HCT116 (cell line): ENCODE results near the gene STT3B. TPM values are rescaled to one million over a fixed set of nuclear protein-coding genes. Genes with fewer than 3 reads are reported as not detected.

Experiments
- ATAC-seq: fragments of 200-7000 bp; cut with Tn5 transposase; 2 replicates; pipeline ENCODE4 v1.9.1; 2020; ENCODE audit warnings: mild to moderate bottlenecking, moderate library complexity
- BruUV-seq: library from RNA; stranded (reverse); fragments of 400-500 nt; replicated peaks from 2 replicates; lab custom pipeline; 2021; lab: Mats Ljungman, UMichigan
- CTCF ChIA-PET: fragments of 300-600 bp; sonication (Branson Sonifier 250); formaldehyde crosslinking; loops from one replicate; lab custom pipeline; 2021; ENCODE audit warnings: antibody characterized with exemption; lab: Charles Lee
- POLR2A ChIA-PET: fragments of 300-600, 350-600 bp; sonication (Branson Sonifier 250); formaldehyde crosslinking; loops from one replicate; lab custom pipeline; 2021; ENCODE audit warnings: antibody characterized with exemption; lab: Charles Lee
- RAD21 ChIA-PET, 2 experiments: fragments of 300-600 bp; sonication (Branson Sonifier 250); formaldehyde crosslinking; loops; one replicate each; lab custom pipeline; 2023; ENCODE audit warnings: low total read pairs in 2 of 2; ENCODE audit not compliant: uncharacterized antibody in 2 of 2, unreplicated experiment in 2 of 2, low non-redundant PET in 1 of 2; lab: Charles Lee
- DNase-seq: peaks from one replicate; pipeline ENCODE4 v3.0.0-alpha.2; 2010; ENCODE audit warnings: low read depth, low spot score
- H2AFZ ChIP-seq: fragments of 200-600 bp; shearing (Covaris generic), sonication (generic); 2 replicates; pipeline ENCODE4 v1.6.1; 2017; ENCODE audit warnings: low read depth, mixed run types, mixed read lengths, antibody characterized with exemption, low read length; ENCODE audit not compliant: poor library complexity, severe bottlenecking
- H3K27ac ChIP-seq: 2 replicates; pipeline ENCODE4 v1.5.1; 2012; ENCODE audit warnings: low read depth, low read length
- H3K27me3 ChIP-seq: fragments of 200-600 bp; sonication (generic); 2 replicates; pipeline ENCODE4 v1.6.1; 2016; ENCODE audit warnings: mixed run types, low read length, mixed read lengths; ENCODE audit not compliant: insufficient read depth
- H3K36me3 ChIP-seq, 2 experiments: fragments of 200-500 bp in 1 of 2; fragments of 200-600 bp in 1 of 2; sonication (Bioruptor generic) in 1 of 2; sonication (generic) in 1 of 2; 2 replicates each; pipeline versions ENCODE4 v1.5.1 to v1.6.1; 2014 to 2016; ENCODE audit warnings: low read length in 2 of 2, inconsistent platforms in 1 of 2, mixed read lengths in 1 of 2, mixed run types in 1 of 2; ENCODE audit not compliant: insufficient read depth in 2 of 2, control insufficient read depth in 1 of 2
- H3K4me1 ChIP-seq, 2 experiments: fragments of 200-600 bp in 1 of 2; sonication (generic) in 1 of 2; 2 replicates each; pipeline versions ENCODE4 v1.5.1 to v1.6.1; 2012 to 2017; ENCODE audit warnings: low read length in 2 of 2, inconsistent platforms in 1 of 2, mild to moderate bottlenecking in 1 of 2, mixed read lengths in 1 of 2, mixed run types in 1 of 2, moderate library complexity in 1 of 2; ENCODE audit not compliant: insufficient read depth in 2 of 2, control insufficient read depth in 1 of 2
- H3K4me2 ChIP-seq: fragments of 200-600 bp; sonication (generic); 2 replicates; pipeline ENCODE4 v1.6.1; 2017; ENCODE audit warnings: mixed run types, low read length, mixed read lengths
- H3K4me3 ChIP-seq, 2 experiments: fragments of 200-600 bp in 1 of 2; sonication (generic) in 1 of 2; replicated peaks in 1 of 2; 2 replicates each; pipeline ENCODE4 v1.5.1; 2011 to 2016; ENCODE audit warnings: low read length in 2 of 2, control low read depth in 1 of 2, low read depth in 1 of 2, mild to moderate bottlenecking in 1 of 2, mixed read lengths in 1 of 2, mixed run types in 1 of 2
- H3K79me2 ChIP-seq: fragments of 200-600 bp; sonication (generic); 2 replicates; pipeline ENCODE4 v1.6.1; 2017; ENCODE audit warnings: mild to moderate bottlenecking, mixed run types, low read length, moderate library complexity, mixed read lengths; ENCODE audit not compliant: insufficient read depth
- H3K9ac ChIP-seq: fragments of 200-600 bp; sonication (generic); 2 replicates; pipeline ENCODE4 v1.6.1; 2016; ENCODE audit warnings: low read length, mixed read lengths
- H3K9me2 ChIP-seq: fragments of 200-600 bp; sonication (generic), shearing (Covaris generic); 2 replicates; pipeline ENCODE4 v1.6.1; 2017; ENCODE audit warnings: mixed run types, mild to moderate bottlenecking, moderate library complexity; ENCODE audit not compliant: insufficient read depth
- H3K9me3 ChIP-seq, 2 experiments: fragments of 200-500 bp in 1 of 2; fragments of 200-600 bp in 1 of 2; sonication (Bioruptor generic) in 1 of 2; sonication (generic) in 1 of 2; 2 replicates each; pipeline ENCODE4 v1.6.1; 2014 to 2017; ENCODE audit warnings: low read length in 2 of 2, mixed read lengths in 2 of 2, inconsistent platforms in 1 of 2, low read depth in 1 of 2, mild to moderate bottlenecking in 1 of 2, mixed run types in 1 of 2, moderate library complexity in 1 of 2; ENCODE audit not compliant: control insufficient read depth in 1 of 2, insufficient read depth in 1 of 2
- H4K20me1 ChIP-seq: fragments of 200-600 bp; sonication (generic), shearing (Covaris generic); 2 replicates; pipeline ENCODE4 v1.6.1; 2017; ENCODE audit warnings: mixed run types, mild to moderate bottlenecking, moderate library complexity; ENCODE audit not compliant: insufficient read depth
- ATF3 ChIP-seq: IDR thresholded peaks from 2 replicates; pipeline ENCODE4 v1.6.1; 2012
- CEBPB ChIP-seq: IDR thresholded peaks from 2 replicates; pipeline ENCODE4 v1.6.1; 2012; ENCODE audit warnings: low read depth
- CTCF ChIP-seq, 3 experiments: fragments of 200-600 bp in 1 of 3; sonication (generic) in 1 of 3; IDR thresholded peaks in 2 of 3; conservative IDR thresholded peaks in 1 of 3; 2 replicates each; pipeline ENCODE4 v1.5.1; 2012 to 2017; ENCODE audit warnings: low read depth in 2 of 3, low read length in 2 of 3, antibody characterized with exemption in 1 of 3, borderline replicate concordance in 1 of 3, control low read depth in 1 of 3, mild to moderate bottlenecking in 1 of 3, mixed read lengths in 1 of 3, mixed run types in 1 of 3, moderate library complexity in 1 of 3; ENCODE audit not compliant: insufficient read depth in 1 of 3
- EZH2phosphoT487 ChIP-seq: fragments of 200-600 bp; IDR thresholded peaks from 2 replicates; pipeline ENCODE4 v1.6.1; 2018; ENCODE audit warnings: antibody characterized with exemption, borderline replicate concordance
- FOSL1 ChIP-seq: IDR thresholded peaks from 2 replicates; pipeline ENCODE4 v1.6.1; 2012; ENCODE audit warnings: low read depth
- JUND ChIP-seq: IDR thresholded peaks from 2 replicates; pipeline ENCODE4 v1.6.1; 2012
- MAX ChIP-seq: IDR thresholded peaks from 2 replicates; pipeline ENCODE4 v1.6.1; 2012
- RAD21 ChIP-seq: IDR thresholded peaks from 2 replicates; pipeline ENCODE4 v1.6.1; 2012; ENCODE audit warnings: low read depth, mild to moderate bottlenecking
- SRF ChIP-seq: IDR thresholded peaks from 2 replicates; pipeline ENCODE4 v1.6.1; 2012; ENCODE audit warnings: low read depth
- TCF7L2 ChIP-seq: IDR thresholded peaks from 2 replicates; pipeline ENCODE4 v1.7.0; 2011; ENCODE audit warnings: borderline replicate concordance, inconsistent platforms; ENCODE audit not compliant: insufficient read depth, insufficient read length; ENCODE audit errors: extremely low read depth
- YY1 ChIP-seq: IDR thresholded peaks from 2 replicates; pipeline ENCODE4 v1.6.1; 2011; ENCODE audit warnings: low read length, low read depth, moderate library complexity, mild to moderate bottlenecking; ENCODE audit not compliant: insufficient replicate concordance; ENCODE audit errors: extremely low read depth
- ZFX ChIP-seq: fragments of 450-650 bp; IDR thresholded peaks from 2 replicates; pipeline ENCODE4 v1.6.1; 2017
- ZNF274 ChIP-seq: fragments of 200-500 bp; sonication (Bioruptor generic); IDR thresholded peaks from 2 replicates; pipeline ENCODE4 v1.6.1; 2014; ENCODE audit warnings: mild to moderate bottlenecking, low read depth, low read length, inconsistent platforms
- intact Hi-C: fragments of 100-400 bp; cut with micrococcal nuclease; formaldehyde crosslinking; loops from 2 replicates; pipeline ENCODE4 v1.10.0; 2022
- total RNA-seq: library from RNA; stranded (reverse); gene quantifications from one replicate; pipeline ENCODE4 v1.2.1, GENCODE V29; 2021; ENCODE audit not compliant: unreplicated experiment

The STT3B gene
- total RNA-seq, 1 experiment from 2014 or later, result 131 TPM

- no peaks in the 10 kb centered on the region for H3K9me2 ChIP-seq
- H3K79me2 ChIP-seq, result peaks cover 100% of the 10 kb centered on the region
- no peak overlapping the region for H3K27ac ChIP-seq
- H3K9ac ChIP-seq, result no peak overlapping the region
- no peaks in the 10 kb centered on the region for H3K36me3 ChIP-seq
- ChIA-PET CTCF (no interaction called here), POLR2A (no interaction called here), RAD21 (no interaction called here)
- no TSS peak for BruUV-seq
- no peak overlapping the region for H3K4me3 ChIP-seq
- intact Hi-C loops, result no loop called here
- H3K4me1 ChIP-seq, result peaks cover 0 to 7% of the 10 kb centered on the region in 2 experiments; a peak in 2 of 4 replicates
- TF ChIP-seq ZNF274 (no peak), EZH2phosphoT487 (no peak), SRF (no peak), CTCF (IDR thresholded peaks at IDR 0.05 in 2 of 3, conservative IDR thresholded peaks at IDR 0.05 in 1 of 3; ENCODE audit: borderline replicate concordance in 1 of 3, insufficient read depth in 1 of 3, low read depth in 2 of 3, low read length in 2 of 3) (no peak), TCF7L2 (no peak), JUND (no peak), FOSL1 (no peak), CEBPB (no peak), ZFX (no peak), ATF3 (no peak), YY1 (no peak), MAX (no peak), RAD21 (no peak)
- H3K4me2 ChIP-seq, result no peak overlapping the region
- H4K20me1 ChIP-seq, result peaks cover 28% of the 10 kb centered on the region; the same call in 1 of the 2 replicates
- ATAC-seq (no peak), DNase-seq (no peak)
- H3K9me3 ChIP-seq, result no peaks in the 10 kb centered on the region
- H2AFZ ChIP-seq, result no peak overlapping the region
- H3K27me3 ChIP-seq, result no peaks in the 10 kb centered on the region
Observed at GRCh38 chr3:31541089-31541488, 8.4 kb downstream of the STT3B start.
